HG03432 (cell line): ENCODE measurements around the gene FBXO48.
"Not testable (repeated sequence)": the region's sequence is repeated elsewhere in the genome, so short reads cannot be mapped to it uniquely, and the experiment has no call there.

Experiments used
- ATAC-seq: cut with Tn5 transposase; IDR thresholded peaks from one replicate; pipeline ENCODE4 v1.9.1; 2021; ENCODE audit warnings: mild to moderate bottlenecking, moderate library complexity; ENCODE audit not compliant: unreplicated experiment

FBXO48 gene

GRCh38 chr2:68472796-68473414, 5.8 kb upstream of the FBXO48 start:
- ATAC-seq, result no peak

GRCh38 chr2:68471385-68471784, 4.3 kb upstream of the FBXO48 start:
- no peak for ATAC-seq

GRCh38 chr2:68469935-68470334, 2.8 kb upstream of the FBXO48 start:
- ATAC-seq, result no peak

- ATAC-seq, result no peak
Observed at GRCh38 chr2:68468801-68469200, 1.7 kb upstream of the FBXO48 start.

GRCh38 chr2:68466778-68467076, 367 bp downstream of the FBXO48 start:
- peak; percentile 36 for ATAC-seq

- no peak for ATAC-seq
Observed at GRCh38 chr2:68466361-68466777, 725 bp downstream of the FBXO48 start.

- no peak for ATAC-seq
Observed at GRCh38 chr2:68465081-68465916, 1.8 kb downstream of the FBXO48 start.

GRCh38 chr2:68464651-68465050, 2.4 kb downstream of the FBXO48 start:
- no peak for ATAC-seq

- no peak for ATAC-seq
Observed at GRCh38 chr2:68463287-68463877, 3.7 kb downstream of the FBXO48 start.

GRCh38 chr2:68458981-68459380, 8.1 kb downstream of the FBXO48 start:
- ATAC-seq, result no peak

- no peak for ATAC-seq
Observed at GRCh38 chr2:68456198-68456597, 10.9 kb downstream of the FBXO48 start.

GRCh38 chr2:68454719-68455118, 12.4 kb downstream of the FBXO48 start:
- ATAC-seq, result no peak

GRCh38 chr2:68453761-68454360, 13.2 kb downstream of the FBXO48 start:
- ATAC-seq, result no peak

- no peak for ATAC-seq
Observed at GRCh38 chr2:68452158-68452900, 14.8 kb downstream of the FBXO48 start.

GRCh38 chr2:68448671-68449653, 18.1 kb downstream of the FBXO48 start:
- no peak for ATAC-seq

GRCh38 chr2:68447118-68447517, 20.0 kb downstream of the FBXO48 start:
- no peak for ATAC-seq

- not testable (repeated sequence) for ATAC-seq
Observed at GRCh38 chr2:68446425-68446824, 20.7 kb downstream of the FBXO48 start.

- no peak for ATAC-seq
Observed at GRCh38 chr2:68441994-68442322, 25.1 kb downstream of the FBXO48 start.

GRCh38 chr2:68441179-68441993, 25.7 kb downstream of the FBXO48 start:
- peak; percentile 98 for ATAC-seq
